Fibroblast of lung (primary cell): Measurements from ENCODE around the gene SLC34A3. TPM values are rescaled to one million over a fixed set of nuclear protein-coding genes. Genes with fewer than 3 reads are reported as not detected.

Source experiments
- DNase-seq, 2 donors: peaks; one replicate each; pipeline versions ENCODE4 v3.0.0 to v3.0.0-alpha.2; 2010; ENCODE audit warnings: low read depth in 2 of 2
- H2AFZ ChIP-seq: 2 replicates; pipeline ENCODE4 v1.5.1; 2012; ENCODE audit warnings: low read length, control low read depth, inconsistent platforms
- H3K27ac ChIP-seq: 2 replicates; pipeline ENCODE4 v1.5.1; 2011; ENCODE audit warnings: low read length, control low read depth; ENCODE audit not compliant: insufficient read depth
- H3K27me3 ChIP-seq: 2 replicates; pipeline ENCODE4 v1.5.1; 2011; ENCODE audit warnings: mild to moderate bottlenecking, low read length; ENCODE audit not compliant: control insufficient read depth, insufficient read depth
- H3K36me3 ChIP-seq: 2 replicates; pipeline ENCODE4 v1.5.1; 2011; ENCODE audit warnings: low read length; ENCODE audit not compliant: control insufficient read depth, insufficient read depth
- H3K4me1 ChIP-seq: 2 replicates; pipeline ENCODE4 v1.5.1; 2011; ENCODE audit warnings: low read length; ENCODE audit not compliant: control insufficient read depth, insufficient read depth; ENCODE audit errors: extremely low read depth
- H3K4me2 ChIP-seq: 2 replicates; pipeline ENCODE4 v1.5.1; 2011; ENCODE audit warnings: low read length, control low read depth; ENCODE audit not compliant: insufficient read depth; ENCODE audit errors: extremely low read depth
- H3K4me3 ChIP-seq, 4 experiments: fragments of 200-600 bp in 1 of 4; sonication (generic) in 1 of 4; replicated peaks in 1 of 4; 2 replicates each; pipeline ENCODE4 v1.5.1; 2011 to 2016; ENCODE audit warnings: low read length in 4 of 4, low read depth in 3 of 4, mild to moderate bottlenecking in 3 of 4, control low read depth in 2 of 4, inconsistent platforms in 1 of 4, mixed read lengths in 1 of 4; ENCODE audit not compliant: insufficient read depth in 1 of 4; ENCODE audit errors: control extremely low read depth in 1 of 4
- H3K79me2 ChIP-seq: 2 replicates; pipeline ENCODE4 v1.5.1; 2012; ENCODE audit warnings: mild to moderate bottlenecking, low read length, inconsistent platforms; ENCODE audit not compliant: control insufficient read depth, insufficient read depth
- H3K9ac ChIP-seq: 2 replicates; pipeline ENCODE4 v1.5.1; 2011; ENCODE audit warnings: mild to moderate bottlenecking, low read length, control low read depth; ENCODE audit not compliant: insufficient read depth
- H3K9me3 ChIP-seq: 2 replicates; pipeline ENCODE4 v1.5.1; 2012; ENCODE audit warnings: low read depth, low read length; ENCODE audit not compliant: control insufficient read depth, insufficient read depth
- H4K20me1 ChIP-seq: 2 replicates; pipeline ENCODE4 v1.5.1; 2011; ENCODE audit warnings: low read length; ENCODE audit not compliant: control insufficient read depth, insufficient read depth; ENCODE audit errors: extremely low read depth
- CTCF ChIP-seq, 2 donors: IDR thresholded peaks in 1 of 2; conservative IDR thresholded peaks in 1 of 2; 1 replicate in 1 of 2; 2 replicates in 1 of 2; pipeline ENCODE4 v1.5.1; 2011 to 2012; ENCODE audit warnings: low read length in 2 of 2, control low read depth in 1 of 2, inconsistent platforms in 1 of 2, low read depth in 1 of 2, mild to moderate bottlenecking in 1 of 2
- EZH2 ChIP-seq: IDR thresholded peaks from 2 replicates; pipeline ENCODE4 v1.5.1; 2012; ENCODE audit warnings: low read length, control low read depth, mild to moderate bottlenecking; ENCODE audit errors: missing control alignments
- polyA plus RNA-seq, 2 donors: library from polyadenylated mRNA; depleted of rRNA in 1 of 2; stranded (reverse) in 1 of 2; unstranded in 1 of 2; fragments of >200 nt; gene quantifications; 2 replicates each; pipeline ENCODE4 v1.2.1, GENCODE V29; 2011 to 2012; ENCODE audit warnings: missing spikeins in 1 of 2
- total RNA-seq: library from RNA; depleted of rRNA; stranded (reverse); fragments of >200 nt; gene quantifications from 2 replicates; pipeline ENCODE4 v1.2.1, GENCODE V29; 2014

Gene SLC34A3
- total and polyA plus RNA-seq, 2 donors (not counting 1 experiment from before 2014, with no cell fraction given) = not detected

GRCh38 chr9:137266585-137267453 is 36.1 kb downstream of the SLC34A3 start:
- peaks cover 36% of the 10 kb centered on the region for H3K36me3 ChIP-seq
- no peak for DNase-seq
- H3K4me3 ChIP-seq = no peak overlapping the region
- H4K20me1 ChIP-seq = no peaks in the 10 kb centered on the region
- no peaks in the 10 kb centered on the region for H3K9me3 ChIP-seq
- peaks cover 11% of the 10 kb centered on the region for H3K4me1 ChIP-seq
- H3K4me2 ChIP-seq = no peak overlapping the region
- H3K9ac ChIP-seq = no peak overlapping the region
- H2AFZ ChIP-seq = no peak overlapping the region
- H3K27me3 ChIP-seq = no peaks in the 10 kb centered on the region
- no peak for TF ChIP-seq EZH2
- TF ChIP-seq CTCF (conservative IDR thresholded peaks at IDR 0.05 in 1 of 2, IDR thresholded peaks at IDR 0.05 in 1 of 2; ENCODE audit: low read depth in 1 of 2, low read length in 2 of 2) = no peak
- H3K79me2 ChIP-seq = no peaks in the 10 kb centered on the region
- no peak overlapping the region for H3K27ac ChIP-seq

GRCh38 chr9:137267933-137268355 is 37.2 kb downstream of the SLC34A3 start:
- TF ChIP-seq EZH2 = no peak
- TF ChIP-seq CTCF (conservative IDR thresholded peaks at IDR 0.05 in 1 of 2, IDR thresholded peaks at IDR 0.05 in 1 of 2; ENCODE audit: low read depth in 1 of 2, low read length in 2 of 2) = no peak
- Histone ChIP-seq H3K27ac (peak overlapping the region; percentile 67), H3K4me2 (no peak overlapping the region), H3K4me3 (no peak overlapping the region), H3K79me2 (no peaks in the 10 kb centered on the region), H3K9ac (no peak overlapping the region), H4K20me1 (no peaks in the 10 kb centered on the region), H3K27me3 (no peaks in the 10 kb centered on the region), H3K9me3 (no peaks in the 10 kb centered on the region), H3K4me1 (peaks cover 11% of the 10 kb centered on the region), H2AFZ (no peak overlapping the region), H3K36me3 (peaks cover 42% of the 10 kb centered on the region)
- DNase-seq = no peak

- Histone ChIP-seq H3K9ac (no peak overlapping the region), H2AFZ (no peak overlapping the region), H3K79me2 (no peaks in the 10 kb centered on the region), H3K36me3 (peaks cover 44% of the 10 kb centered on the region), H3K4me3 (no peak overlapping the region), H3K4me1 (peaks cover 11% of the 10 kb centered on the region), H3K9me3 (no peaks in the 10 kb centered on the region), H3K27ac (peak overlapping the region; percentile 67), H3K4me2 (peak overlapping the region; percentile 8), H3K27me3 (no peaks in the 10 kb centered on the region), H4K20me1 (no peaks in the 10 kb centered on the region)
- TF ChIP-seq CTCF (conservative IDR thresholded peaks at IDR 0.05 in 1 of 2, IDR thresholded peaks at IDR 0.05 in 1 of 2; ENCODE audit: low read depth in 1 of 2, low read length in 2 of 2) (no peak), EZH2 (no peak)
- DNase-seq = no peak
Measured at GRCh38 chr9:137268538-137269201, 38.0 kb downstream of the SLC34A3 start.
